GM12873 (cell line): ENCODE measurements around the gene RRAS.

ENCODE experiments used
- CTCF ChIP-seq: IDR thresholded peaks from 2 replicates; pipeline ENCODE4 v1.5.1; 2012; ENCODE audit warnings: low read depth, mild to moderate bottlenecking, moderate library complexity, low read length, control low read depth; ENCODE audit not compliant: insufficient read depth; ENCODE audit errors: missing control alignments

The RRAS gene

DNA sequence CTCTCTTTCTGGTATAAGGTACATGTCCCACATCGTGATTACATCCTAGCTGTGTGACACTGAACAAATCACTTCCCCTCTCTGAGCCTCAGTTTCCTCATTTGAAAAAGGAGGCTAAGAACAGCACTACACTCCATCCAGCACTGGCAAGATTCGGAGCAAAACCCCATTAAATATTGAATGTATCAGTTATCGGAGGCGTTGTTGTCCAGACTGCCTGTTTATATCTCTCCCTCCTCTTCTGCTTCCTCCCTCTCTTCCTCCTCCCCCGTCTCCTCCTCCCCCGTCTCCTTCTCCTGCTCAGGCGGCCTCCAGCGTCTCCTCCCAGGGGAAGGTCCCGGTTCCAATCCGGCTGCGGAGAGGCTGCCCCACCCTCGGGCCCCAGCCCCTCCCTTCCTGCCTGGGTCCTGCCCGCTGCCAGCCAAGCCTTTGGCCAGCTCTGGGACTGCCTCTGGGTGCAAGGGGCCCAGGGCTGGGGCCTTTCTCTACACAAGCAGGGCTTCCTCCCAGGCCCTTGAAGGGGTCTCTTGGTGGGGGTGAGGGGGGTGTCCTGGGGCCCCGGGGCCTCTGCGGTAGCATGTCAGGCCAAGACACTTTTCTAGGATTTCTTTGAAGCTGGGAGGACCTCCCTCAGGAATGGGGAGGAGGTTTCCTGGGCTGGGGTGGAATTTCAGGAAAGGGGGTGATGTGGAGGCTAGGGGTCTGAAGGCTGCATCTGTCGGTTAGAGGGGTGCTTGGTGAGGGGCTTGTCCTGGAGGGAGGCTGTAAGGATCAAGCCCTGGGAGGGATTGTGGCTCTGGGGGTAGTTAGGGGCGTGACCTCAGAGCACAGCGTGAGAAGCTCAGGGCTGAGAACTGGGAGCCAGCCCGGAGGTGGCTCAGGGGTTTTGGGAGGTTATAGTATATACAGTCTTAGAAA lies 1.9 kb downstream of the RRAS start:
- no peak for TF ChIP-seq CTCF

DNA sequence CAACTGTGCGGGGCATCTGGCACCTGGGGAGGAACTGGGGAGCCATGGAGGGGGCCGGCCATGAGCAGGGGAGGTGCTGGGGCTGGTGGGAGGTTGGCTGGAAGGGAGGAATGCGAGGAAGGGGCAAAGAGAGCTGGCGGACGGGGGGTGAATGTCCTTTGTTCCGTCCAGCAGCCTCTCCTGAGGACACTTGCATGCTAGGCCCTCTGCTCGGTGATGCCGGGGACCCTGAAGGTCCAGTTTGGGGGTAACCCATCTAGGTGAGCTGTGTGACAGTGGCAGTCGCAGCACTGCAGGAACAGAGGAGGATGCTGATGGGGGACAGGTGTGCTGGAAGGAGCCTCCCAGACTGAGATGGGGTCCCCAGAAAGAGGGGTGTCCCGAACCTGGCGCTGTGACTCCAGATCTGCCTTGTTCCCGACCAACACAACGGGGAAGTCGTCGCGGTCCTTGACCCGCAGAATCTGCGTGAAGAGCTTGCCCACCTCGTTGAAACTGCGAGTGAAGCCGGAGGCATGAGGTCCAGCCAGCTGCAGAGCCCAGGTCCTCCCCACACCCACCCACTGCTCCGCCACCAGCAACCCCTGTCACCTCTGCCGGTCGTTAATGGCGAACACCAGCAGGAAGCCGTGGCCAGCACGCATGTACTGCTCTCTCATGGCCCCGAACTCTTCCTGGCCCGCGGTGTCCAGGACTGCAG lies 3.6 kb downstream of the RRAS start:
- TF ChIP-seq CTCF = no peak

GRCh38 chr19:49635530-49636232 lies 4.3 kb downstream of the RRAS start:
- TF ChIP-seq CTCF = no peak

DNA sequence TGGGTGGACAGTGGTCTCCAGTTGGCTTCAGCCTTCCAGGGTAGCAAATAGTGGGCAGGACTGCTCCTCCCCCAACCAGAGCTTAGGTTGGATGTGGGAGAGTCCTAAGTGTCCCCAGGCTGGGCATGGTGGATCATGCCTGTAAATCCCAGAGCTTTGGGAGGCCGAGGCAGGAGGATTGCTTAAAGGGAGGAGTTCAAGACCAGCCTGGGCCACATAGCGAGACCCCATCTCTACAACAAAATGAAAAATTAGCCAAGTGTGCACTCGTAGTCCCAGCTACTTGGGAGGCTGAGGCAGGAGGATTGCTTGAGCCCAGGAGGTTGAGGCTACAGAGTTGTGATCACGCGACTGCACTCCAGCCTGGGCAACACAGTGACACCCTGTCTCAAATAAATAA lies 7.4 kb downstream of the RRAS start:
- TF ChIP-seq CTCF = no peak

DNA sequence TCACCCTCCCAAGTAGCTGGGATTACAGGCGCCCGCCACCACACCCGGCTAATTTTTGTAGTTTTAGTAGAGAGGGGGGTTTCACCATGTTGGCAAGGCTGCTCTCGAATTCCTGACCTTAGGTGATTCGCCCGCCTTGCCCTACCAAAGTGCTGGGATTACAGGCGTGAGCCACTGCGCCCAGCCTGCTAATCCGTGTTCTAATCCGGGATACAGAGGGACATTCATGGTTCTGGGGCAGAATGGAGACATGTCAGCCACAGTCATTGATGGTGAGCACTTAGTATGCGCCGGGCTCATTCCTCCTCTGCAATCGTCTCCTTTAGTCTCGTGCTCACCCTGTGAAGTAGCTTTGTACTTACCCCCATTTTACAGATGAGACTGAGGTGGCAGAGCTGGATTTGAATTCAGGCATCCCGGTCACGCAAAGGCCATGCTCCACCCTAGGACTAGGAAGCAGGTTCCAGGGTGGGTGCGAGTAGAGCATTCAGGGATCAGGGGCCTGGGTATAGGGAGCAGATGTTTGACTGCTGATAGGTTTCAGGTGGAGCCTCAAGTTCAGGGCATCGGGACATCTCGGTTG lies 8.2 kb downstream of the RRAS start:
- TF ChIP-seq CTCF = no peak

DNA sequence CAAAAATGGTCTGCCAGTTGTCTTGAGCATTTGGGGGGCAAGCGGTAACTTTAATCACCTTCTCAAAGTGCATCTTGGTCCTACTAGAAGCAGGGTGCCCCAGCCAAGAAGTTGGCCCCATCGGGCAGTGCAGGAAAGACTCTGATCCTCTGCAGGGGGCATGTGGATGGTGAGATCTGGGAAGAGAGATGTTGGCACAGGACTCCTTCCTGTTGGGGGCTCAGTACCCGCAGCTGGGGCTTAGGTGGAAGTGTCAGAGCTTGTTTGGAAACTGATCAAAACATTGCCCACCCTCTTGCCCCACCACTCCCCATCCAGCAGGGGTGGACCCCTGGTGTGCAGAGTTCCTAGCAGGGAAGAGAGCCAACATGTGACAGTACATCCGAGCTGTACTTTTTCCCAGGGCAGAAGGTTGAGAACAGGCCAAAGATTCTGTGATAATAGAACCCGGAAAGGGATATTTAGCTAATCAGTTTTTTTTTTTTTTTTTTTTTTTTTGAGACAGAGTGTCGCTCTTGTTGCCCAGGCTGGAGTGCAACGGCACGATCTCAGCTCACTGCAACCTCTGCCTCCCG lies 8.8 kb downstream of the RRAS start:
- TF ChIP-seq CTCF = no peak

DNA sequence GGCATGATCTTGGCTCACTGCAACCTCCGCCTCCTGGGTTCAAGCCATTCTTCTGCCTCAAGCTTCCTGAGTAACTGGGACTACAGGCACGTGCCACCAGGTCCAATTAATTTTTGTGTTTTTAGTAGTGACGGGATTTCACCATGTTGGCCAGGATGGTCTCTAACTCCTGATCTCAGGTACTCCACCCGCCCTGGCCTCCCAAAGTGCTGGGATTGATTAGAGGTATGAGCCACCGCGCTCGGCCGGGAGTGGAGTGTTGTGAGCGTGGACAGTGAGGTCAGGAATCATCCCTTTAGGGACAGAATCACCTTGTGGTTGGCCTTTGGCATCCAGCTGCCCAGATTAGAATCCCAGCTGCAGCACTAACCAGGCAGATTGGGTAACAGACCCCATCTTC lies 10.3 kb downstream of the RRAS start:
- no peak for TF ChIP-seq CTCF
